Measurements from ENCODE around the gene LGI1.

LGI1 gene

GRCh38 chr10:93767724-93768399, 10.1 kb downstream of the LGI1 start:
- H3K27ac ChIP-seq (ENCODE audit: low read depth, low read length), result no peak overlapping the region

GRCh38 chr10:93768892-93769291, 11.2 kb downstream of the LGI1 start:
- Histone ChIP-seq H3K9ac (ENCODE audit: low read length in 5 of 5) (no peak overlapping the region), H3K27ac (ENCODE audit: low read depth, low read length) (no peak overlapping the region), H3K36me3 (ENCODE audit: control insufficient read depth in 5 of 5, insufficient read depth in 5 of 5, low read length in 5 of 5) (no peaks in the 10 kb centered on the region), H3K27me3 (ENCODE audit: control insufficient read depth in 5 of 5, insufficient read depth in 4 of 5, low read length in 5 of 5) (peaks cover 0 to 2% (median 0%) of the 10 kb centered on the region in 5 donors), H3K4me3 (ENCODE audit: low read depth in 1 of 5, low read length in 5 of 5) (no peak overlapping the region), H3K4me1 (ENCODE audit: control insufficient read depth in 5 of 5, insufficient read depth in 5 of 5, low read length in 5 of 5) (peaks cover 0 to 6% (median 4%) of the 10 kb centered on the region in 5 donors), H3K9me3 (ENCODE audit: control insufficient read depth in 5 of 5, low read length in 5 of 5) (no peaks in the 10 kb centered on the region)

More at GRCh38 chr10:93767724-93768399, 10.1 kb downstream of the LGI1 start:
- no peaks in the 10 kb centered on the region for H3K9me3 ChIP-seq (ENCODE audit: control insufficient read depth in 5 of 5, low read length in 5 of 5)
- peaks cover 0 to 2% (median 0%) of the 10 kb centered on the region in 5 donors for H3K27me3 ChIP-seq (ENCODE audit: control insufficient read depth in 5 of 5, insufficient read depth in 4 of 5, low read length in 5 of 5)
- H3K36me3 ChIP-seq (ENCODE audit: control insufficient read depth in 5 of 5, insufficient read depth in 5 of 5, low read length in 5 of 5), result no peaks in the 10 kb centered on the region
- no peaks in the 10 kb centered on the region for H3K4me1 ChIP-seq (ENCODE audit: control insufficient read depth in 5 of 5, insufficient read depth in 5 of 5, low read length in 5 of 5)
- no peak overlapping the region for H3K4me3 ChIP-seq (ENCODE audit: low read depth in 1 of 5, low read length in 5 of 5)
- H3K9ac ChIP-seq (ENCODE audit: low read length in 5 of 5), result no peak overlapping the region

GRCh38 chr10:93771354-93771753, 13.6 kb downstream of the LGI1 start:
- H3K27ac ChIP-seq (ENCODE audit: low read depth, low read length), result no peak overlapping the region
- peaks cover 0 to 7% (median 6%) of the 10 kb centered on the region in 5 donors for H3K4me1 ChIP-seq (ENCODE audit: control insufficient read depth in 5 of 5, insufficient read depth in 5 of 5, low read length in 5 of 5)
- no peaks in the 10 kb centered on the region for H3K9me3 ChIP-seq (ENCODE audit: control insufficient read depth in 5 of 5, low read length in 5 of 5)
- peaks cover 0 to 2% (median 0%) of the 10 kb centered on the region in 5 donors for H3K27me3 ChIP-seq (ENCODE audit: control insufficient read depth in 5 of 5, insufficient read depth in 4 of 5, low read length in 5 of 5)
- H3K9ac ChIP-seq (ENCODE audit: low read length in 5 of 5), result no peak overlapping the region
- no peak overlapping the region for H3K4me3 ChIP-seq (ENCODE audit: low read depth in 1 of 5, low read length in 5 of 5)
- no peaks in the 10 kb centered on the region for H3K36me3 ChIP-seq (ENCODE audit: control insufficient read depth in 5 of 5, insufficient read depth in 5 of 5, low read length in 5 of 5)

- no peak overlapping the region for H3K27ac ChIP-seq (ENCODE audit: low read depth, low read length)
- H3K4me3 ChIP-seq (ENCODE audit: low read depth in 1 of 5, low read length in 5 of 5), result no peak overlapping the region
- H3K9me3 ChIP-seq (ENCODE audit: control insufficient read depth in 5 of 5, low read length in 5 of 5), result no peaks in the 10 kb centered on the region
- H3K4me1 ChIP-seq (ENCODE audit: control insufficient read depth in 5 of 5, insufficient read depth in 5 of 5, low read length in 5 of 5), result peaks cover 0 to 7% (median 6%) of the 10 kb centered on the region in 5 donors
- peaks cover 0 to 2% (median 0%) of the 10 kb centered on the region in 5 donors for H3K27me3 ChIP-seq (ENCODE audit: control insufficient read depth in 5 of 5, insufficient read depth in 4 of 5, low read length in 5 of 5)
- H3K36me3 ChIP-seq (ENCODE audit: control insufficient read depth in 5 of 5, insufficient read depth in 5 of 5, low read length in 5 of 5), result no peaks in the 10 kb centered on the region
- no peak overlapping the region for H3K9ac ChIP-seq (ENCODE audit: low read length in 5 of 5)
Observed at GRCh38 chr10:93773120-93773519, 15.4 kb downstream of the LGI1 start.

- Histone ChIP-seq H3K36me3 (ENCODE audit: control insufficient read depth in 5 of 5, insufficient read depth in 5 of 5, low read length in 5 of 5) (no peaks in the 10 kb centered on the region), H3K27me3 (ENCODE audit: control insufficient read depth in 5 of 5, insufficient read depth in 4 of 5, low read length in 5 of 5) (peaks cover 0 to 2% (median 0%) of the 10 kb centered on the region in 5 donors), H3K4me1 (ENCODE audit: control insufficient read depth in 5 of 5, insufficient read depth in 5 of 5, low read length in 5 of 5) (peaks cover 0 to 7% (median 6%) of the 10 kb centered on the region in 5 donors), H3K4me3 (ENCODE audit: low read depth in 1 of 5, low read length in 5 of 5) (no peak overlapping the region), H3K9ac (ENCODE audit: low read length in 5 of 5) (no peak overlapping the region), H3K27ac (ENCODE audit: low read depth, low read length) (no peak overlapping the region), H3K9me3 (ENCODE audit: control insufficient read depth in 5 of 5, low read length in 5 of 5) (no peaks in the 10 kb centered on the region)
Observed at GRCh38 chr10:93773705-93774104, 16.0 kb downstream of the LGI1 start.

- H3K27me3 ChIP-seq (ENCODE audit: control insufficient read depth in 5 of 5, insufficient read depth in 4 of 5, low read length in 5 of 5), result no peaks in the 10 kb centered on the region
- H3K27ac ChIP-seq (ENCODE audit: low read depth, low read length), result no peak overlapping the region
- H3K4me1 ChIP-seq (ENCODE audit: control insufficient read depth in 5 of 5, insufficient read depth in 5 of 5, low read length in 5 of 5), result peaks cover 0 to 7% (median 6%) of the 10 kb centered on the region in 5 donors
- H3K9me3 ChIP-seq (ENCODE audit: control insufficient read depth in 5 of 5, low read length in 5 of 5), result no peaks in the 10 kb centered on the region
- H3K9ac ChIP-seq (ENCODE audit: low read length in 5 of 5), result no peak overlapping the region
- no peak overlapping the region for H3K4me3 ChIP-seq (ENCODE audit: low read depth in 1 of 5, low read length in 5 of 5)
- H3K36me3 ChIP-seq (ENCODE audit: control insufficient read depth in 5 of 5, insufficient read depth in 5 of 5, low read length in 5 of 5), result no peaks in the 10 kb centered on the region
Observed at GRCh38 chr10:93775356-93775755, 17.6 kb downstream of the LGI1 start.

GRCh38 chr10:93777092-93777491, 19.4 kb downstream of the LGI1 start:
- H3K4me3 ChIP-seq (ENCODE audit: low read depth in 1 of 5, low read length in 5 of 5), result no peak overlapping the region
- H3K9me3 ChIP-seq (ENCODE audit: control insufficient read depth in 5 of 5, low read length in 5 of 5), result no peaks in the 10 kb centered on the region
- H3K4me1 ChIP-seq (ENCODE audit: control insufficient read depth in 5 of 5, insufficient read depth in 5 of 5, low read length in 5 of 5), result peaks cover 0 to 7% (median 6%) of the 10 kb centered on the region in 5 donors
- no peaks in the 10 kb centered on the region for H3K36me3 ChIP-seq (ENCODE audit: control insufficient read depth in 5 of 5, insufficient read depth in 5 of 5, low read length in 5 of 5)
- no peak overlapping the region for H3K27ac ChIP-seq (ENCODE audit: low read depth, low read length)
- H3K9ac ChIP-seq (ENCODE audit: low read length in 5 of 5), result no peak overlapping the region
- no peaks in the 10 kb centered on the region for H3K27me3 ChIP-seq (ENCODE audit: control insufficient read depth in 5 of 5, insufficient read depth in 4 of 5, low read length in 5 of 5)

- H3K4me1 ChIP-seq (ENCODE audit: control insufficient read depth in 5 of 5, insufficient read depth in 5 of 5, low read length in 5 of 5), result no peaks in the 10 kb centered on the region
Observed at GRCh38 chr10:93784059-93784458, 26.3 kb downstream of the LGI1 start.

GRCh38 chr10:93788413-93789208, 30.9 kb downstream of the LGI1 start:
- Histone ChIP-seq H3K27ac (ENCODE audit: low read depth, low read length) (no peak overlapping the region), H3K36me3 (ENCODE audit: control insufficient read depth in 5 of 5, insufficient read depth in 5 of 5, low read length in 5 of 5) (no peaks in the 10 kb centered on the region), H3K4me3 (ENCODE audit: low read depth in 1 of 5, low read length in 5 of 5) (no peak overlapping the region), H3K27me3 (ENCODE audit: control insufficient read depth in 5 of 5, insufficient read depth in 4 of 5, low read length in 5 of 5) (no peaks in the 10 kb centered on the region), H3K4me1 (ENCODE audit: control insufficient read depth in 5 of 5, insufficient read depth in 5 of 5, low read length in 5 of 5) (no peaks in the 10 kb centered on the region), H3K9ac (ENCODE audit: low read length in 5 of 5) (no peak overlapping the region), H3K9me3 (ENCODE audit: control insufficient read depth in 5 of 5, low read length in 5 of 5) (no peaks in the 10 kb centered on the region)

More at GRCh38 chr10:93784059-93784458, 26.3 kb downstream of the LGI1 start:
- Histone ChIP-seq H3K27me3 (ENCODE audit: control insufficient read depth in 5 of 5, insufficient read depth in 4 of 5, low read length in 5 of 5) (no peaks in the 10 kb centered on the region), H3K9ac (ENCODE audit: low read length in 5 of 5) (no peak overlapping the region), H3K36me3 (ENCODE audit: control insufficient read depth in 5 of 5, insufficient read depth in 5 of 5, low read length in 5 of 5) (no peaks in the 10 kb centered on the region), H3K27ac (ENCODE audit: low read depth, low read length) (no peak overlapping the region), H3K9me3 (ENCODE audit: control insufficient read depth in 5 of 5, low read length in 5 of 5) (no peaks in the 10 kb centered on the region), H3K4me3 (ENCODE audit: low read depth in 1 of 5, low read length in 5 of 5) (no peak overlapping the region)

GRCh38 chr10:93790439-93790838, 32.7 kb downstream of the LGI1 start:
- Histone ChIP-seq H3K4me3 (ENCODE audit: low read depth in 1 of 5, low read length in 5 of 5) (no peak overlapping the region), H3K36me3 (ENCODE audit: control insufficient read depth in 5 of 5, insufficient read depth in 5 of 5, low read length in 5 of 5) (no peaks in the 10 kb centered on the region), H3K9ac (ENCODE audit: low read length in 5 of 5) (no peak overlapping the region)

More at GRCh38 chr10:93790439-93790838, 32.7 kb downstream of the LGI1 start:
- no peaks in the 10 kb centered on the region for H3K9me3 ChIP-seq (ENCODE audit: control insufficient read depth in 5 of 5, low read length in 5 of 5)
- no peaks in the 10 kb centered on the region for H3K4me1 ChIP-seq (ENCODE audit: control insufficient read depth in 5 of 5, insufficient read depth in 5 of 5, low read length in 5 of 5)
- H3K27ac ChIP-seq (ENCODE audit: low read depth, low read length), result no peak overlapping the region
- H3K27me3 ChIP-seq (ENCODE audit: control insufficient read depth in 5 of 5, insufficient read depth in 4 of 5, low read length in 5 of 5), result no peaks in the 10 kb centered on the region

Data from subcutaneous abdominal adipose tissue (tissue), 5 donors.